HepG2 (cell line): Measurements from ENCODE around the gene BORCS5. TPM values are rescaled to one million over a fixed set of nuclear protein-coding genes. Genes with fewer than 3 reads are reported as not detected.

Source experiments
- ATAC-seq: fragments of 200-7000 bp; cut with Tn5 transposase; 3 replicates; pipeline ENCODE4 v1.9.1; 2020; ENCODE audit warnings: mild to moderate bottlenecking, moderate library complexity
- BruUV-seq: library from RNA; stranded (reverse); fragments of 400-500 nt; replicated peaks from 2 replicates; lab custom pipeline; 2021; lab: Mats Ljungman, UMichigan
- CTCF ChIA-PET: fragments of 300-600 bp; formaldehyde crosslinking; extraction: SDS; loops from one replicate; lab custom pipeline; 2021; ENCODE audit warnings: low total read pairs, inconsistent platforms, low intra/inter-chr PET ratio; lab: Yijun Ruan, JAX
- POLR2A ChIA-PET: fragments of 350-600 bp; sonication (Branson Sonifier 250); formaldehyde crosslinking; loops from one replicate; lab custom pipeline; 2020; ENCODE audit warnings: antibody characterized with exemption, inconsistent platforms; lab: Yijun Ruan, JAX
- DNase-seq: peaks from one replicate; pipeline ENCODE4 v3.0.0-alpha.2; 2015; ENCODE audit warnings: low spot score
- FAIRE-seq: peaks from 3 replicates; lab custom pipeline; 2011; peaks lifted over from hg19 to GRCh38; lab: Jason Lieb, UNC
- H2AFZ ChIP-seq: one replicate; pipeline ENCODE4 v1.6.1; 2011; ENCODE audit warnings: low read length, inconsistent platforms
- H3K27ac ChIP-seq: fragments of 300-600 bp; 3 replicates; pipeline ENCODE4 v1.8.0; 2011; ENCODE audit warnings: mixed run types, mild to moderate bottlenecking, mixed read lengths, low read length, inconsistent platforms; ENCODE audit not compliant: insufficient read depth; ENCODE audit errors: extremely low read length
- H3K27me3 ChIP-seq, 2 experiments: fragments of 200-600 bp in 1 of 2; 2 replicates in 1 of 2; 3 replicates in 1 of 2; pipeline versions ENCODE4 v1.6.0 to v1.8.0; 2011; ENCODE audit warnings: low read length in 2 of 2, mild to moderate bottlenecking in 2 of 2, moderate library complexity in 2 of 2, inconsistent platforms in 1 of 2; ENCODE audit not compliant: insufficient read depth in 2 of 2, control insufficient read depth in 1 of 2
- H3K36me3 ChIP-seq, 2 experiments: fragments of 200-600 bp in 1 of 2; replicated peaks in 1 of 2; 2 replicates in 1 of 2; 3 replicates in 1 of 2; pipeline versions ENCODE4 v1.5.1 to v1.8.0; 2011; ENCODE audit warnings: low read length in 2 of 2, inconsistent platforms in 1 of 2; ENCODE audit not compliant: insufficient read depth in 2 of 2, control insufficient read depth in 1 of 2
- H3K4me1 ChIP-seq: 2 replicates; pipeline ENCODE4 v1.5.1; 2012; ENCODE audit warnings: low read length, inconsistent platforms; ENCODE audit not compliant: insufficient read depth
- H3K4me2 ChIP-seq: 2 replicates; pipeline ENCODE4 v1.6.0; 2011; ENCODE audit warnings: low read depth, low read length, inconsistent platforms
- H3K4me3 ChIP-seq, 3 experiments: fragments of 200-600 bp in 1 of 3; sonication (generic), shearing (Covaris generic) in 1 of 3; replicated peaks in 1 of 3; 2 replicates each; pipeline ENCODE4 v1.5.1; 2011 to 2016; ENCODE audit warnings: low read length in 3 of 3, inconsistent platforms in 2 of 3, low read depth in 2 of 3, mild to moderate bottlenecking in 2 of 3, control low read depth in 1 of 3, mixed read lengths in 1 of 3; ENCODE audit not compliant: insufficient read depth in 1 of 3
- H3K79me2 ChIP-seq: one replicate; pipeline ENCODE4 v1.6.1; 2011; ENCODE audit warnings: low read length, inconsistent platforms; ENCODE audit not compliant: insufficient read depth
- H3K9ac ChIP-seq: 2 replicates; pipeline ENCODE4 v1.6.0; 2011; ENCODE audit warnings: mild to moderate bottlenecking, low read depth, low read length, inconsistent platforms; ENCODE audit not compliant: insufficient read depth
- H3K9me3 ChIP-seq: 2 replicates; pipeline ENCODE4 v1.5.1; 2012; ENCODE audit warnings: mild to moderate bottlenecking, low read length
- H4K20me1 ChIP-seq: 2 replicates; pipeline ENCODE4 v1.6.0; 2011; ENCODE audit warnings: inconsistent platforms, mild to moderate bottlenecking, low read length, moderate library complexity; ENCODE audit not compliant: insufficient read depth
- AKNA ChIP-seq: sonication (generic); formaldehyde crosslinking; IDR thresholded peaks from 2 replicates; pipeline ENCODE4 v1.4.0; 2020; ENCODE audit warnings: missing genetic modification reagents, borderline replicate concordance
- HNRNPK ChIP-seq: fragments of 200-400 bp; formaldehyde crosslinking; IDR thresholded peaks from 2 replicates; pipeline ENCODE4 v1.6.1; 2018; ENCODE audit warnings: low read length, low read depth, moderate library complexity, mild to moderate bottlenecking; ENCODE audit not compliant: poor library complexity, severe bottlenecking
- PCBP1 ChIP-seq: fragments of 200-400 bp; formaldehyde crosslinking; IDR thresholded peaks from 2 replicates; pipeline ENCODE4 v1.6.1; 2017; ENCODE audit warnings: mild to moderate bottlenecking, low read depth, low read length, borderline replicate concordance
- PRPF4 ChIP-seq: fragments of 200-400 bp; formaldehyde crosslinking; IDR thresholded peaks from 2 replicates; pipeline ENCODE4 v1.6.1; 2016; ENCODE audit warnings: low read length, low read depth; ENCODE audit not compliant: poor library complexity, severe bottlenecking
- PTBP1 ChIP-seq: fragments of 200-400 bp; formaldehyde crosslinking; IDR thresholded peaks from 2 replicates; pipeline ENCODE4 v1.6.1; 2018; ENCODE audit warnings: low read length, low read depth; ENCODE audit not compliant: poor library complexity, severe bottlenecking
- TFDP1 ChIP-seq: IDR thresholded peaks from 2 replicates; pipeline ENCODE4 v1.6.1; 2016; ENCODE audit warnings: missing compliant biosample characterization, missing genetic modification reagents, borderline replicate concordance
- ZKSCAN8 ChIP-seq: IDR thresholded peaks from 2 replicates; pipeline ENCODE4 v1.6.1; 2016; ENCODE audit warnings: borderline replicate concordance, missing genetic modification reagents, missing compliant biosample characterization
- ZNF589 ChIP-seq: sonication (generic); formaldehyde crosslinking; conservative IDR thresholded peaks from 2 replicates; pipeline ENCODE4 v1.8.0; 2022; ENCODE audit warnings: mild to moderate bottlenecking, moderate library complexity, missing genetic modification reagents
- WGBS: methylation state at CpG from one replicate; pipeline ENCODE4 v1.1.6; 2017; ENCODE audit warnings: low lambda C conversion rate; 5-methylcytosine and 5-hydroxymethylcytosine counted together
- in situ Hi-C: cut with HindIII; loops from 2 replicates; pipeline ENCODE4 v1.10.0; 2017; ENCODE audit warnings: low pct_unique_long_range_greater_than_20kb; ENCODE audit not compliant: extremely low pct_ligation_motif_present
- intact Hi-C: fragments of 100-400 bp; cut with micrococcal nuclease; formaldehyde crosslinking; loops from one replicate; pipeline ENCODE4 v1.10.0; 2022; ENCODE audit not compliant: unreplicated experiment
- polyA plus RNA-seq, 8 experiments: library from polyadenylated mRNA; depleted of rRNA in 3 of 8; stranded (reverse) in 7 of 8; unstranded in 1 of 8; fragments of >200 nt; fragmentation: Illumina TruSeq in 4 of 8; extraction: Trizol in 4 of 8; gene quantifications; 2 replicates each; pipeline versions ENCODE4 v1.2.1 to v1.2.3, GENCODE V29; 2011 to 2016; ENCODE audit warnings: low read depth in 4 of 8, missing spikeins in 1 of 8, mixed read lengths in 1 of 8; ENCODE audit not compliant: insufficient read depth in 1 of 8
- total RNA-seq, 5 experiments: library from RNA; depleted of rRNA; stranded (reverse); fragments of >200 nt; fragmentation: Illumina TruSeq; extraction: Trizol; gene quantifications; 2 replicates each; pipeline ENCODE4 v1.2.3, GENCODE V29; 2016; ENCODE audit warnings: low read depth in 1 of 5
- TF ChIP-seq, protein P1 (sequence below): sonication (generic); formaldehyde crosslinking; IDR thresholded peaks from 2 replicates; pipeline ENCODE4 v1.4.0; 2020; ENCODE audit warnings: missing genetic modification reagents, mild to moderate bottlenecking, borderline replicate concordance

The BORCS5 gene
- total and polyA plus RNA-seq, 2 of the 13 experiments (the other 11 are each of a cell fraction or from before 2014, with no cell fraction given): 3.9 to 4.7 TPM

DNA sequence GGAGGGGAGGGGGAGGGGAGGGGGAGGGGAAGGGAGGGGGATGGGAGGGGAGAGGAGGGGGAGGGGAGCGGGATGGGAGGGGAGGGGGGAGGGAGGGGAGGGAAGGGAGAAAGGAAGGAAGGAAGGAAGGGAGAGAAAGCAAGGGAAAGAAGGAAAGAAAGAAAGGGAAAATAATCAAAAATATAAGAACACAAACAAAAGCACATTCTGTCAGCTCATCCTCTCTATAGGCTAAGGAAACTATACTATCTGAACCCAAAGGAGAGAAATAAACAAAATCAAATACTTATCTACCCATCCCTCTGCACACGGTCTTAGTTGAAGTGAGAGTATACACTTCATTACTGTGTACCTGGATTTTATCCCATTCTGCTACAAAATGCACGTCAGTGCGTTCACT is 33.8 kb upstream of the BORCS5 start:
- Histone ChIP-seq H3K27me3 (no peaks in the 10 kb centered on the region), H3K4me2 (no peak overlapping the region), H3K4me1 (peaks cover 42% of the 10 kb centered on the region), H3K79me2 (no peaks in the 10 kb centered on the region), H3K36me3 (no peaks in the 10 kb centered on the region), H2AFZ (no peak overlapping the region), H3K9me3 (no peaks in the 10 kb centered on the region), H3K4me3 (no peak overlapping the region), H3K9ac (no peak overlapping the region), H4K20me1 (no peaks in the 10 kb centered on the region), H3K27ac (no peak overlapping the region)
- ChIA-PET POLR2A (no interaction called here), CTCF (no interaction called here)
- no TSS peak for BruUV-seq
- TF ChIP-seq ZKSCAN8 (CRISPR knock-in tag) (no peak), PCBP1 (0 out of 2 replicates have a peak, but pooled peaks have one; percentile 51), TFDP1 (CRISPR knock-in tag) (no peak), HNRNPK (peak; percentile 87), PRPF4 (no peak), PTBP1 (no peak), ZNF589 (CRISPR knock-in tag) (no peak)
- 76% methylated on average over 4 of the region's 4 CpGs for WGBS
- intact Hi-C loops: no loop called here
- no peak for ATAC-seq
- no peak for DNase-seq
- in situ Hi-C loops: loop anchor here (5.0 to 25.0 kb wide), 3 partner anchors 48 to 761 kb away; no protein-coding TSS in a partner anchor
- no peak for FAIRE-seq

- Histone ChIP-seq H3K4me2 (no peak overlapping the region), H3K4me1 (peaks cover 43% of the 10 kb centered on the region), H4K20me1 (no peaks in the 10 kb centered on the region), H3K27ac (no peak overlapping the region), H3K4me3 (no peak overlapping the region), H3K9me3 (no peaks in the 10 kb centered on the region), H3K79me2 (no peaks in the 10 kb centered on the region), H3K9ac (no peak overlapping the region), H3K36me3 (no peaks in the 10 kb centered on the region), H3K27me3 (no peaks in the 10 kb centered on the region), H2AFZ (no peak overlapping the region)
- ATAC-seq: no peak
- intact Hi-C loops (no loop called here), in situ Hi-C loops (loop anchor here (5.0 to 25.0 kb wide), 3 partner anchors 49 to 761 kb away; no protein-coding TSS in a partner anchor)
- whole genome bisulfite sequencing: 78% methylated on average over 9 of the region's 9 CpGs
- ChIA-PET CTCF (no interaction called here), POLR2A (no interaction called here)
- no peak for FAIRE-seq
- no TSS peak for BruUV-seq
- DNase-seq: no peak
- TF ChIP-seq AKNA (CRISPR knock-in tag): no peak
- TF ChIP-seq, protein P1, sequence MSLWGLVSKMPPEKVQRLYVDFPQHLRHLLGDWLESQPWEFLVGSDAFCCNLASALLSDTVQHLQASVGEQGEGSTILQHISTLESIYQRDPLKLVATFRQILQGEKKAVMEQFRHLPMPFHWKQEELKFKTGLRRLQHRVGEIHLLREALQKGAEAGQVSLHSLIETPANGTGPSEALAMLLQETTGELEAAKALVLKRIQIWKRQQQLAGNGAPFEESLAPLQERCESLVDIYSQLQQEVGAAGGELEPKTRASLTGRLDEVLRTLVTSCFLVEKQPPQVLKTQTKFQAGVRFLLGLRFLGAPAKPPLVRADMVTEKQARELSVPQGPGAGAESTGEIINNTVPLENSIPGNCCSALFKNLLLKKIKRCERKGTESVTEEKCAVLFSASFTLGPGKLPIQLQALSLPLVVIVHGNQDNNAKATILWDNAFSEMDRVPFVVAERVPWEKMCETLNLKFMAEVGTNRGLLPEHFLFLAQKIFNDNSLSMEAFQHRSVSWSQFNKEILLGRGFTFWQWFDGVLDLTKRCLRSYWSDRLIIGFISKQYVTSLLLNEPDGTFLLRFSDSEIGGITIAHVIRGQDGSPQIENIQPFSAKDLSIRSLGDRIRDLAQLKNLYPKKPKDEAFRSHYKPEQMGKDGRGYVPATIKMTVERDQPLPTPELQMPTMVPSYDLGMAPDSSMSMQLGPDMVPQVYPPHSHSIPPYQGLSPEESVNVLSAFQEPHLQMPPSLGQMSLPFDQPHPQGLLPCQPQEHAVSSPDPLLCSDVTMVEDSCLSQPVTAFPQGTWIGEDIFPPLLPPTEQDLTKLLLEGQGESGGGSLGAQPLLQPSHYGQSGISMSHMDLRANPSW: no peak
Observed at GRCh38 chr12:12323591-12323990, 33.3 kb upstream of the BORCS5 start.
